HG03095 (cell line): ENCODE results near the gene LTB4R2.

ENCODE experiments used
- ATAC-seq: cut with Tn5 transposase; IDR thresholded peaks from one replicate; pipeline ENCODE4 v1.9.1; 2021; ENCODE audit warnings: moderate library complexity; ENCODE audit not compliant: unreplicated experiment

Gene LTB4R2

GRCh38 chr14:24298892-24299254, 11.1 kb upstream of the LTB4R2 start:
- no peak for ATAC-seq

- peak; percentile 59 for ATAC-seq
Measured at GRCh38 chr14:24299255-24300191, 10.4 kb upstream of the LTB4R2 start, which contains the start of the genes DHRS1 and NOP9. DHRS1 (minus strand) TSS chr14:24299780; CDS start chr14:24299106, 674 bp downstream. NOP9 (plus strand) TSS chr14:24299850; CDS start chr14:24299955, 105 bp downstream.

GRCh38 chr14:24300326-24300980, 9.5 kb upstream of the LTB4R2 start:
- no peak for ATAC-seq

- no peak for ATAC-seq
Measured at GRCh38 chr14:24304019-24304387, 5.9 kb upstream of the LTB4R2 start.

GRCh38 chr14:24307156-24307574, 2.8 kb upstream of the LTB4R2 start:
- ATAC-seq, result no peak

- no peak for ATAC-seq
Measured at GRCh38 chr14:24307575-24308341, 2.2 kb upstream of the LTB4R2 start, which contains the start of gene CIDEB. CIDEB (minus strand) TSS chr14:24307977; CDS start chr14:24307858, 119 bp downstream.

GRCh38 chr14:24308342-24309124, 1.4 kb upstream of the LTB4R2 start:
- no peak for ATAC-seq

- ATAC-seq, result no peak
Measured at GRCh38 chr14:24310265-24310645, 315 bp downstream of the LTB4R2 start.

GRCh38 chr14:24310646-24311604, 985 bp downstream of the LTB4R2 start, which contains the start of gene LTB4R:
LTB4R (plus strand) TSS chr14:24311502; CDS start chr14:24315652, 4,150 bp downstream.
- peak; percentile 70 for ATAC-seq

GRCh38 chr14:24311837-24312615, 2.1 kb downstream of the LTB4R2 start:
- no peak for ATAC-seq

GRCh38 chr14:24312736-24313507, 3.0 kb downstream of the LTB4R2 start:
- no peak for ATAC-seq

- no peak for ATAC-seq
Measured at GRCh38 chr14:24313913-24314312, 4.0 kb downstream of the LTB4R2 start.

- no peak for ATAC-seq
Measured at GRCh38 chr14:24314377-24315193, 4.6 kb downstream of the LTB4R2 start.

- ATAC-seq, result no peak
Measured at GRCh38 chr14:24315243-24315806, 5.4 kb downstream of the LTB4R2 start.

- no peak for ATAC-seq
Measured at GRCh38 chr14:24315807-24316596, 6.1 kb downstream of the LTB4R2 start.

- ATAC-seq, result no peak
Measured at GRCh38 chr14:24316597-24316950, 6.6 kb downstream of the LTB4R2 start.
